ENCODE results near the gene APRT.

The APRT gene

DNA sequence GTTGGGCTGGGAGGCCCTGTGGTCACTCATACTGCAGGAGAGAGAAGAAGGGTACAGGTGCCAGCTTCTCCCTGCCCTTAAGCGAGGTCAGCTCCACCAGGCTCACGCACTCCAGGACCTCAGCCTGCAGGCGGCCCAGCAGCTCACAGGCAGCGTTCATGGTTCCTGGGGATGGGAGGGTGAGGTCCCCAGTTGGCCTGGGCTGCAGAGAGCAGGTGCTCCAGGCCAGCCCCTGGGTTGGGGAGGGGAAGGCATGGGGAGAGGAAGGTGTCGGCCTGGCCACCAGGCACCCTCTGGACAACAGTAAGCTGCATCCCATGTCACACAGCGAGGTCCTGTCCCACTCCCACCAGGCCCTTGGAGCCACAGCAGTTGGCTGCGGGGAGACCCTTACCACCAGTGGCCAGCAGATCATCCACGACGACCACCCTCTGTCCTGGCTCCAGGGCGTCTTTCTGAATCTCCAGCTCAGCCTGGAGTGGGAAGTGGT lies 2.0 kb downstream of the APRT start:
- peak overlapping the region; percentile 97 for H3K27ac ChIP-seq
- TF ChIP-seq, protein P1, sequence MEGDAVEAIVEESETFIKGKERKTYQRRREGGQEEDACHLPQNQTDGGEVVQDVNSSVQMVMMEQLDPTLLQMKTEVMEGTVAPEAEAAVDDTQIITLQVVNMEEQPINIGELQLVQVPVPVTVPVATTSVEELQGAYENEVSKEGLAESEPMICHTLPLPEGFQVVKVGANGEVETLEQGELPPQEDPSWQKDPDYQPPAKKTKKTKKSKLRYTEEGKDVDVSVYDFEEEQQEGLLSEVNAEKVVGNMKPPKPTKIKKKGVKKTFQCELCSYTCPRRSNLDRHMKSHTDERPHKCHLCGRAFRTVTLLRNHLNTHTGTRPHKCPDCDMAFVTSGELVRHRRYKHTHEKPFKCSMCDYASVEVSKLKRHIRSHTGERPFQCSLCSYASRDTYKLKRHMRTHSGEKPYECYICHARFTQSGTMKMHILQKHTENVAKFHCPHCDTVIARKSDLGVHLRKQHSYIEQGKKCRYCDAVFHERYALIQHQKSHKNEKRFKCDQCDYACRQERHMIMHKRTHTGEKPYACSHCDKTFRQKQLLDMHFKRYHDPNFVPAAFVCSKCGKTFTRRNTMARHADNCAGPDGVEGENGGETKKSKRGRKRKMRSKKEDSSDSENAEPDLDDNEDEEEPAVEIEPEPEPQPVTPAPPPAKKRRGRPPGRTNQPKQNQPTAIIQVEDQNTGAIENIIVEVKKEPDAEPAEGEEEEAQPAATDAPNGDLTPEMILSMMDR (IDR thresholded peaks at IDR 0.05), result no peak
- TF ChIP-seq ZFX (IDR thresholded peaks at IDR 0.05; ENCODE audit: borderline replicate concordance), result no peak

GRCh38 chr16:88809068-88809675 lies 2.6 kb downstream of the APRT start:
- TF ChIP-seq, protein P1 (IDR thresholded peaks at IDR 0.05), result no peak
- TF ChIP-seq ZFX (IDR thresholded peaks at IDR 0.05; ENCODE audit: borderline replicate concordance), result no peak
- peak overlapping the region; percentile 97 for H3K27ac ChIP-seq

- peak overlapping the region; percentile 97 for H3K27ac ChIP-seq
Measured at GRCh38 chr16:88807626-88808453, 3.9 kb downstream of the APRT start.

DNA sequence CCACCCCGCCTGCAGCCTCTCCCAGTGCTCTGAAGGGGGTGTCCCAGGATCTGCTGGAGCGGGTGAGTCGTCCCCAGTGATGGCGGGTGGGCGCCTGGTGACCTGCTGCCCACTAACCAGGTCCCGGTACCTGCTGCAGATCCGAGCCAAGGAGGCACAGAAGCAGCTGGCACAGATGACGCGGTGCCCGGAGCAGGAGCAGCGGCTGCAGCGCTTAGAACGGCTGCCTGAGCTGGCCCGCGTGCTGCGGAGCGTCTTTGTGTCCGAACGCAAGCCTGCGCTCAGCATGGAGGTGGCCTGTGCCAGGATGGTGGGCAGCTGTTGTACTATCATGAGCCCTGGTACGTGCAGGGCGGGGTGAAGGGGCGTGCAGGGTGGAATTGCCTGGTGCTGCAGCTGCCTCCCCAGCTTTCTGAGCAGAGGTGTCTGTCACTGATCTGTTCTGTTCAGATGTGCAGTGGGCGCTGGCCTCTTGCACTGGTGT lies 4.5 kb downstream of the APRT start:
- H3K27ac ChIP-seq, result peak overlapping the region; percentile 97

More at GRCh38 chr16:88807626-88808453, 3.9 kb downstream of the APRT start:
- no peak for TF ChIP-seq ZFX (IDR thresholded peaks at IDR 0.05; ENCODE audit: borderline replicate concordance)
- TF ChIP-seq, protein P1 (IDR thresholded peaks at IDR 0.05), result no peak

GRCh38 chr16:88806491-88807111 lies 5.1 kb downstream of the APRT start:
- TF ChIP-seq ZFX (IDR thresholded peaks at IDR 0.05; ENCODE audit: borderline replicate concordance), result no peak
- TF ChIP-seq, protein P1 (IDR thresholded peaks at IDR 0.05), result no peak
- H3K27ac ChIP-seq, result peak overlapping the region; percentile 97

More for the DNA sequence above, 4.5 kb downstream of the APRT start:
- TF ChIP-seq ZFX (IDR thresholded peaks at IDR 0.05; ENCODE audit: borderline replicate concordance), result no peak
- TF ChIP-seq, protein P1 (IDR thresholded peaks at IDR 0.05), result no peak

GRCh38 chr16:88805887-88806393 lies 5.8 kb downstream of the APRT start:
- no peak for TF ChIP-seq ZFX (IDR thresholded peaks at IDR 0.05; ENCODE audit: borderline replicate concordance)
- TF ChIP-seq, protein P1 (IDR thresholded peaks at IDR 0.05), result no peak
- H3K27ac ChIP-seq, result peak overlapping the region; percentile 97

Data from 22Rv1 (cell line).